Heart right ventricle (tissue), 16 donors: ENCODE measurements around the gene DPH1. TPM values are rescaled to one million over a fixed set of nuclear protein-coding genes. Genes with fewer than 3 reads are reported as not detected.
A peak's percentile ranks its signal among the peaks of the same experiment; 100 is the strongest.

Source experiments
- ATAC-seq, 8 donors: fragments of 200-7000 bp; cut with Tn5 transposase; one replicate each; pipeline ENCODE4 v1.9.1; 2020; ENCODE audit warnings: mild to moderate bottlenecking in 8 of 8, moderate library complexity in 8 of 8, moderate number of reproducible peaks in 1 of 8
- DNase-seq, 2 donors: peaks; one replicate each; pipeline ENCODE4 v3.0.0-alpha.2; 2020
- H3K27ac ChIP-seq, 10 donors: fragments of 200-600 bp; sonication (generic) in 2 of 10; one replicate each; pipeline versions ENCODE4 v1.5.0 to v1.8.0; 2020 to 2022; ENCODE audit warnings: mild to moderate bottlenecking in 3 of 10
- H3K27me3 ChIP-seq, 7 donors: fragments of 200-600 bp; one replicate each; pipeline ENCODE4 v1.8.0; 2021 to 2022; ENCODE audit warnings: mild to moderate bottlenecking in 2 of 7
- H3K36me3 ChIP-seq, 9 donors: fragments of 200-600 bp; sonication (generic) in 1 of 9; one replicate each; pipeline versions ENCODE4 v1.5.0 to v1.8.0; 2020 to 2022; ENCODE audit warnings: mild to moderate bottlenecking in 2 of 9
- H3K4me1 ChIP-seq, 9 donors: fragments of 200-600 bp; sonication (generic) in 1 of 9; one replicate each; pipeline versions ENCODE4 v1.5.0 to v1.8.0; 2020 to 2022; ENCODE audit warnings: mild to moderate bottlenecking in 4 of 9
- H3K4me3 ChIP-seq, 10 donors: fragments of 200-600 bp; sonication (generic) in 2 of 10; one replicate each; pipeline versions ENCODE4 v1.5.0 to v1.8.0; 2020 to 2022; ENCODE audit warnings: mild to moderate bottlenecking in 7 of 10, moderate library complexity in 2 of 10
- H3K9me3 ChIP-seq, 11 donors: fragments of 200-600 bp in 10 of 11; sonication (generic) in 2 of 11; one replicate each; pipeline versions ENCODE4 v1.5.0 to v1.8.0; 2013 to 2022; ENCODE audit warnings: mild to moderate bottlenecking in 2 of 11, control low read depth in 1 of 11, moderate library complexity in 1 of 11
- WGBS, 2 donors: extraction: QIAGEN DNeasy Blood & Tissue Kit; methylation state at CpG; one replicate each; pipeline ENCODE4 v1.1.7; 2013; ENCODE audit warnings: inconsistent platforms in 1 of 2; 5-methylcytosine and 5-hydroxymethylcytosine counted together
- intact Hi-C, 10 donors: fragments of 100-400 bp; cut with DNase I; formaldehyde crosslinking; loops; one replicate each; pipeline versions ENCODE4 v1.11.1 to v1.14.2; 2022
- polyA plus RNA-seq, 2 donors: library from polyadenylated mRNA; stranded (reverse); fragments of 200-250 nt; gene quantifications; one replicate each; pipeline ENCODE4 v1.2.3, GENCODE V29; 2013
- total RNA-seq, 10 donors: library from RNA; stranded (reverse); fragmentation: NEBNext Ultra II Directional in 3 of 10; extraction: Animal tissue kit (Norgen Biotek cat#: 25700) in 3 of 10; gene quantifications; one replicate each; pipeline versions ENCODE4 v1.2.1 to v1.2.4, GENCODE V29; 2021 to 2023
- TF ChIP-seq, protein P1 (sequence below), 9 donors: fragments of 200-600 bp; sonication (generic) in 2 of 9; IDR thresholded peaks; one replicate each; pipeline versions ENCODE4 v1.5.0 to v1.8.0; 2021 to 2022; ENCODE audit warnings: antibody characterized with exemption in 9 of 9, mild to moderate bottlenecking in 5 of 9, moderate library complexity in 1 of 9
- donor health status: Arrhythmogenic right ventricular cardiomyopathy.
- donor health status: ischemic (EF 13 %, LVEDD 7.1; RV severe dilation, severe dysfunction).
- donor health status: healthy with polysubstance abuse.
- donor health status: DM: no; HTN: yes; CAD: no.
- donor health status: DM: no; HTN: no; CAD: no.
- donor health status: ischemic (EF 25% LVEDD 6.9; RV normal size, moderate dysfunction).
- donor health status: ischemic (EF 25% LVEDD 5.7; RV mildly dilated, moderate dysfunction).
- donor health status: healthy.
- donor health status: DM: yes; HTN: yes; CAD: no.
- donor health status: Ischemic cardiomyopathy.
- donor health status: ischemic (EF 35%, LVEDD 5.7; RV mildly dilated, moderate dysfunction).
- donor health status: nonischemic (EF 11% LVEDD 7.7; RV severe dilation, severe dysfunction).
- donor health status: DM: yes; HTN: yes; CAD: no.
- donor health status: PGD.
- donor health status: ischemic (EF 29% LVEDD 5.4; RV normal size, mild dysfunction).
- donor health status: nonischemic (EF 23%, LVEDD 6.1; RV moderate dilation, normal function).

Gene DPH1
- total and polyA plus RNA-seq, 12 donors, result 19.0 to 40.0 (median 25.9) TPM

DNA sequence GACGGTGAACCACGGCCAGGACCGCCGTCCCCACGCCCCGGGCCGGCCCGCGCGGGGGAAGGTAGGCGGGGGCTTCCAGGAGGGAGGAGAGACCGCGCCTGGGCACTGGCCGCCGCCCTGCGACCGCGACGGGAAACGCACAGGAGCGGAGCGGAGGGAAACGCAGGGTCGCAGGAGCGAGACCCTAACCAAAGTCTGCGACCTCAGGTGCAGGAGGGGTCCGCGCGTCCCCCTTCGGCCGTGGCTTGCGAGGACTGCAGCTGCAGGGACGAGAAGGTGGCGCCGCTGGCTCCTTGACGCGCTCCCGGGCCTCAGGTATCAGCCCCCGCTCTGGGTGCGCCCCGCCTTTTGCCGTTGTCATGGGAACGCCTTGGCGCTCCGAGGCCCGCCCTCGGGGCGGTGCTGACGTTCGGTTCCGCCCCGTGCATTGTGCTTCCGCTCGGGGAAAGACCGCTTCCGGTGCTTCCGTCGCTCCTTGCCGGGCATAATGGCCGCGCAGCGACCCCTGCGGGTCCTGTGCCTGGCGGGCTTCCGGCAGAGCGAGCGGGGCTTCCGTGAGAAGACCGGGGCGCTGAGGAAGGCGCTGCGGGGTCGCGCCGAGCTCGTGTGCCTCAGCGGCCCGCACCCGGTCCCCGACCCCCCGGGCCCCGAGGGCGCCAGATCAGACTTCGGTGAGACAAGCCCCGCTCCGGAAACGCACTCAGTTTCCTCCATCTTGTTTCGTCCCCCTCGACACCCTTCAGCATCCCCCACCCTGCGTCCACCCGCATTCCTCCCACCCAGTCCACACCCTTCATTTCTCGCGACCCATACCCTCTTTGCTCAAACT is 11.8 kb downstream of the DPH1 start, which contains the start of gene OVCA2:
TSS of gene OVCA2 (plus strand) at position 462 of the 829 bp plus-strand sequence. CDS start at position 488, 26 bp downstream.
- ATAC-seq, result peak; percentile 93 to 97 (median 95)
- H3K4me3 ChIP-seq, result peak within 1 kb of the TSS; percentile 53 to 97 (median 80)
- H3K27ac ChIP-seq, result peak within 1 kb of the TSS; percentile 72 to 98 (median 93)
- H3K4me1 ChIP-seq, result peaks cover 8 to 41% (median 26%) of the 10 kb centered on the region in 9 donors
- WGBS, 2 donors, result 1 to 3% methylated on average over 90 to 93 of the region's 93 CpGs
- peak; percentile 94 for DNase-seq
- no peaks in the 10 kb centered on the region for H3K27me3 ChIP-seq
- TF ChIP-seq, protein P1, sequence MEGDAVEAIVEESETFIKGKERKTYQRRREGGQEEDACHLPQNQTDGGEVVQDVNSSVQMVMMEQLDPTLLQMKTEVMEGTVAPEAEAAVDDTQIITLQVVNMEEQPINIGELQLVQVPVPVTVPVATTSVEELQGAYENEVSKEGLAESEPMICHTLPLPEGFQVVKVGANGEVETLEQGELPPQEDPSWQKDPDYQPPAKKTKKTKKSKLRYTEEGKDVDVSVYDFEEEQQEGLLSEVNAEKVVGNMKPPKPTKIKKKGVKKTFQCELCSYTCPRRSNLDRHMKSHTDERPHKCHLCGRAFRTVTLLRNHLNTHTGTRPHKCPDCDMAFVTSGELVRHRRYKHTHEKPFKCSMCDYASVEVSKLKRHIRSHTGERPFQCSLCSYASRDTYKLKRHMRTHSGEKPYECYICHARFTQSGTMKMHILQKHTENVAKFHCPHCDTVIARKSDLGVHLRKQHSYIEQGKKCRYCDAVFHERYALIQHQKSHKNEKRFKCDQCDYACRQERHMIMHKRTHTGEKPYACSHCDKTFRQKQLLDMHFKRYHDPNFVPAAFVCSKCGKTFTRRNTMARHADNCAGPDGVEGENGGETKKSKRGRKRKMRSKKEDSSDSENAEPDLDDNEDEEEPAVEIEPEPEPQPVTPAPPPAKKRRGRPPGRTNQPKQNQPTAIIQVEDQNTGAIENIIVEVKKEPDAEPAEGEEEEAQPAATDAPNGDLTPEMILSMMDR (IDR thresholded peaks at IDR 0.05), result peak; percentile 15 to 80 (median 64)
- peaks cover 0 to 62% (median 23%) of the 10 kb centered on the region in 9 donors for H3K36me3 ChIP-seq
- intact Hi-C loops, result loop anchor here in 4 of 10 donors (5.0 to 10.0 kb wide), 3 partner anchors 134 to 377 kb away; partner anchors contain the start of gene WDR81 (in 2 of the 4)
- H3K9me3 ChIP-seq, result no peaks in the 10 kb centered on the region

DNA sequence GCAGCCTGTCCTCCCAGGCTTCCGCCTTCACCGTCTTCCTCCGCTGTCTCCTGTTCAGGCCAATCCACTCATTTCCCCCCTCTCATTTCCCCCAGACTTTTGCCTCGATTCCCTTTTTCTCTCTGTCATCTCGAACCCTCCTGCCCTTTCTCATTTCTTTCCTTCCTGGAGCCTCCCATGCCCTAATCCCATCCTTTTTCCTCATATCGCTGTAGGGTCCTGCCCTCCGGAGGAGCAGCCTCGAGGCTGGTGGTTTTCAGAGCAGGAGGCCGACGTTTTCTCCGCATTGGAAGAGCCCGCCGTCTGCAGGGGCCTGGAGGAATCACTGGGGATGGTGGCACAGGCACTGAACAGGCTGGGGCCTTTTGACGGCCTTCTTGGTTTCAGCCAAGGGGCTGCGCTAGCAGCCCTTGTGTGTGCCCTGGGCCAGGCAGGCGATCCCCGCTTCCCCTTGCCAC is 12.5 kb downstream of the DPH1 start:
- no peaks in the 10 kb centered on the region for H3K27me3 ChIP-seq
- ATAC-seq (peak in 7 of 8 donors; percentile 1 to 22 (median 9)), DNase-seq (no peak)
- TF ChIP-seq, protein P1 (IDR thresholded peaks at IDR 0.05), result no peak
- peaks cover 8 to 41% (median 26%) of the 10 kb centered on the region in 9 donors for H3K4me1 ChIP-seq
- peak overlapping the region; percentile 72 to 98 (median 93) for H3K27ac ChIP-seq
- intact Hi-C loops, result loop anchor here in 4 of 10 donors (5.0 to 10.0 kb wide), 3 partner anchors 135 to 378 kb away; partner anchors contain the start of gene WDR81 (in 2 of the 4)
- peaks cover 0 to 56% (median 17%) of the 10 kb centered on the region in 9 donors for H3K36me3 ChIP-seq
- 15 to 20% methylated on average over 17 of the region's 17 CpGs for WGBS, 2 donors
- peak overlapping the region; percentile 53 to 97 (median 80) for H3K4me3 ChIP-seq
- H3K9me3 ChIP-seq, result no peaks in the 10 kb centered on the region

DNA sequence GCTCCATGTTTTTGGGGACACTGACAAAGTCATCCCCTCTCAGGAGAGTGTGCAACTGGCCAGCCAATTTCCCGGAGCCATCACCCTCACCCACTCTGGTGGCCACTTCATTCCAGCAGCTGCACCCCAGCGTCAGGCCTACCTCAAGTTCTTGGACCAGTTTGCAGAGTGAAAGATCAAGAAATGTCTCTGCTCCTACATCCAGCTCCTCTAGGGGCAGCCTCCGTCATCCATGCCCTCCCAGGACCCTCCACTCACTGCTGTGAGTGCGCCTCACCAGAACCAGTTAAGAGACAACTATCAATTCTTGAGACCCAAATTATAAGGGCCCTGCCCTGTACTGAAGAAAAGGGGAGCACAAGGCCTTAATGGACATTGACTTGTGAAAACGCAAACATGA is 13.0 kb downstream of the DPH1 start:
- H3K4me3 ChIP-seq, result peak overlapping the region in 7 of 10 donors; percentile 70 to 97 (median 83)
- peak overlapping the region in 7 of 10 donors; percentile 93 to 98 (median 95) for H3K27ac ChIP-seq
- no peak for ATAC-seq
- 84 to 90% methylated on average over 5 of the region's 5 CpGs for WGBS, 2 donors
- DNase-seq, result no peak
- peaks cover 0 to 4% (median 0%) of the 10 kb centered on the region in 7 donors for H3K27me3 ChIP-seq
- no peaks in the 10 kb centered on the region for H3K9me3 ChIP-seq
- intact Hi-C loops, result loop anchor here in 4 of 10 donors (5.0 to 10.0 kb wide), 3 partner anchors 136 to 378 kb away; partner anchors contain the start of gene WDR81 (in 2 of the 4)
- peaks cover 0 to 50% (median 14%) of the 10 kb centered on the region in 9 donors for H3K36me3 ChIP-seq
- H3K4me1 ChIP-seq, result peaks cover 8 to 41% (median 26%) of the 10 kb centered on the region in 9 donors
- TF ChIP-seq, protein P1 (IDR thresholded peaks at IDR 0.05), result no peak

DNA sequence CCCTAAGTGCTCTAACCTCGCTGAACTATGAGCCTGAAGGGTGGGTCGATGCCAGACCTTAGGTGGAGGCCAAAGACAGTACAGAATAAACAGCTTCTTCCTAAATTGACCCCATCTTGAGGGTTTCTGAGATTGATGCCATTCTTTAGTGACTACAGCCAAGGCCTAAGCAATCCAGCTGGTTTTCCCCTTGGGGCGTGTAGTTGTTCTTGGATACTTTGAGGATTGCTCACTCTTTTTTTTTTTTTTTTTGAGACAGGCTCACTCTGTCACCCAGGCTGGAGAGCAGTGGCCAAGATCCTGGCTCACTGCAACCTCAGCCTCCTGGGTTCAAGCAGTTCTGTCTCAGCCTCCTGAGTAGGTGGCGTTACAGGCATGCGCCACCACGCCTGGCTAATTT is 13.8 kb downstream of the DPH1 start:
- ATAC-seq (no peak), DNase-seq (no peak)
- intact Hi-C loops, result loop anchor here in 4 of 10 donors (5.0 to 10.0 kb wide), 3 partner anchors 136 to 379 kb away; partner anchors contain the start of gene WDR81 (in 2 of the 4)
- WGBS, 2 donors, result 90 to 92% methylated on average over 6 of the region's 6 CpGs
- Histone ChIP-seq H3K36me3 (peaks cover 0 to 42% (median 14%) of the 10 kb centered on the region in 9 donors), H3K27ac (no peak overlapping the region), H3K4me3 (no peak overlapping the region), H3K9me3 (no peaks in the 10 kb centered on the region), H3K4me1 (peaks cover 8 to 44% (median 29%) of the 10 kb centered on the region in 9 donors), H3K27me3 (peaks cover 0 to 13% (median 0%) of the 10 kb centered on the region in 7 donors)
- TF ChIP-seq, protein P1 (IDR thresholded peaks at IDR 0.05), result no peak
